Ascending aorta (tissue), 2 donors: Measurements from ENCODE around the gene KCNMB1. TPM values are rescaled to one million over a fixed set of nuclear protein-coding genes. Genes with fewer than 3 reads are reported as not detected.
A peak's percentile ranks its signal among the peaks of the same experiment; 100 is the strongest.

Experiments used
- DNase-seq, 2 donors: peaks; one replicate each; pipeline ENCODE4 v3.0.0-alpha.2; 2019; ENCODE audit warnings: low spot score in 2 of 2
- H3K27ac ChIP-seq, 2 donors: fragments of 200-600 bp; sonication (generic); one replicate each; pipeline ENCODE4 v1.5.1; 2016 to 2017; ENCODE audit warnings: mild to moderate bottlenecking in 1 of 2
- H3K27me3 ChIP-seq: fragments of 200-600 bp; sonication (generic); one replicate; pipeline ENCODE4 v1.5.1; 2017
- H3K36me3 ChIP-seq, 2 donors: fragments of 200-600 bp; sonication (generic); one replicate each; pipeline ENCODE4 v1.5.1; 2016
- H3K4me1 ChIP-seq, 2 donors: fragments of 200-600 bp; sonication (generic); one replicate each; pipeline ENCODE4 v1.5.1; 2016 to 2017; ENCODE audit warnings: mild to moderate bottlenecking in 1 of 2
- H3K4me3 ChIP-seq, 2 donors: fragments of 200-600 bp; sonication (generic); one replicate each; pipeline ENCODE4 v1.5.1; 2016 to 2017; ENCODE audit warnings: mild to moderate bottlenecking in 1 of 2
- H3K9me3 ChIP-seq, 2 donors: fragments of 200-600 bp; sonication (generic); one replicate each; pipeline ENCODE4 v1.5.1; 2016
- intact Hi-C: fragments of 100-400 bp; cut with DNase I; formaldehyde crosslinking; loops from one replicate; pipeline ENCODE4 v1.15.1; 2023
- total RNA-seq: library from RNA; depleted of rRNA; stranded (reverse); fragments of >200 nt; gene quantifications from one replicate; pipeline ENCODE4 v1.1.0, GENCODE V29; 2016
- TF ChIP-seq, protein P1 (sequence below), 3 experiments: fragments of 200-600 bp in 2 of 3; fragments of 450-650 bp in 1 of 3; sonication (generic) in 2 of 3; IDR thresholded peaks; one replicate each; pipeline ENCODE4 v1.5.1; 2016 to 2019; ENCODE audit warnings: antibody characterized with exemption in 3 of 3, mild to moderate bottlenecking in 1 of 3, moderate library complexity in 1 of 3

Gene KCNMB1
- total RNA-seq, 1 donor from 2014 or later: 30.8 TPM

DNA sequence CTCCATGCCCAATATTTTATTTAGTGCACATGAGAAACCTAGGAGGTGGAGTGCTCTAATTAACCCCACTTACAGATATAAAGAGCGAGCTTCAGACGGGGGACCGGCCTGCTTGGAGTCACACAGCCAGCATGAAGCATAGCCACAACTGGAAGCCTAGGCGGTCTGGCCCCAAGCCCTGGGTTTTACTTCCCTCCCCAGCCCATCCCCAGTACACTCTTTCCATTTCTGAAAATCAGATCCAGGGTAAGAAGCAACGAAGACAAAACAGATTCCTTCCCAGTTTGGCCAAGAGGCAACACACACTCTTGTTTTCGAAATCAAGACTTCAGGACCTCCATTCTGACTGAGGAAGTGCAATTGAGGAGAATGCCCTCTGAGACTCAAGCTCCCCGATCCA lies 27.1 kb downstream of the KCNMB1 start:
- H3K4me1 ChIP-seq: no peaks in the 10 kb centered on the region
- no peak for DNase-seq
- peak overlapping the region in 1 of 2 donors; percentile 15 for H3K27ac ChIP-seq

DNA sequence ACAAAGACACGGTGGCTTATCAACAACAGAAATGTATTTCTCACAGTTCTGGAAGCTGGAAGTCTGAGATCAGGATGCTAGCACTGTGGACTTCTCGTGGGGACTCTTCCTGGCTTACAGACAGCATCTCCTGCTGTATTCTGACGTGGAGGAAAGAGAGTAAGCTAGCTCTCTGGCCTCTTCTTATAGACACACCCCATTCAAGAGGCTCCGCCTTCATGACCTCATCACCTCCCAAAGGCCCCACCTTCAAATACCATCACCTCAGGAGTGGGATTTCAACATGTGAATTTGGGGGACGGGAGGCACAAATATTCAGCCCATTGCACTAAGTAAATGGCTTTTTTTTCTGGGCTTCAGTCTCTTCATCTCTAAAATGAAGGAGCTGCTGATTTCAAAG lies 27.6 kb downstream of the KCNMB1 start:
- H3K27me3 ChIP-seq: no peaks in the 10 kb centered on the region
- no peak overlapping the region for H3K4me3 ChIP-seq
- intact Hi-C loops: no loop called here
- no peaks in the 10 kb centered on the region for H3K9me3 ChIP-seq
- H3K4me1 ChIP-seq: no peaks in the 10 kb centered on the region
- H3K36me3 ChIP-seq: no peaks in the 10 kb centered on the region
- H3K27ac ChIP-seq: peak overlapping the region; percentile 15 to 48
- DNase-seq: no peak
- TF ChIP-seq, protein P1, sequence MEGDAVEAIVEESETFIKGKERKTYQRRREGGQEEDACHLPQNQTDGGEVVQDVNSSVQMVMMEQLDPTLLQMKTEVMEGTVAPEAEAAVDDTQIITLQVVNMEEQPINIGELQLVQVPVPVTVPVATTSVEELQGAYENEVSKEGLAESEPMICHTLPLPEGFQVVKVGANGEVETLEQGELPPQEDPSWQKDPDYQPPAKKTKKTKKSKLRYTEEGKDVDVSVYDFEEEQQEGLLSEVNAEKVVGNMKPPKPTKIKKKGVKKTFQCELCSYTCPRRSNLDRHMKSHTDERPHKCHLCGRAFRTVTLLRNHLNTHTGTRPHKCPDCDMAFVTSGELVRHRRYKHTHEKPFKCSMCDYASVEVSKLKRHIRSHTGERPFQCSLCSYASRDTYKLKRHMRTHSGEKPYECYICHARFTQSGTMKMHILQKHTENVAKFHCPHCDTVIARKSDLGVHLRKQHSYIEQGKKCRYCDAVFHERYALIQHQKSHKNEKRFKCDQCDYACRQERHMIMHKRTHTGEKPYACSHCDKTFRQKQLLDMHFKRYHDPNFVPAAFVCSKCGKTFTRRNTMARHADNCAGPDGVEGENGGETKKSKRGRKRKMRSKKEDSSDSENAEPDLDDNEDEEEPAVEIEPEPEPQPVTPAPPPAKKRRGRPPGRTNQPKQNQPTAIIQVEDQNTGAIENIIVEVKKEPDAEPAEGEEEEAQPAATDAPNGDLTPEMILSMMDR (IDR thresholded peaks at IDR 0.05): no peak

More for the DNA sequence above, 27.1 kb downstream of the KCNMB1 start:
- no peak overlapping the region for H3K4me3 ChIP-seq
- H3K27me3 ChIP-seq: no peaks in the 10 kb centered on the region
- no peaks in the 10 kb centered on the region for H3K36me3 ChIP-seq
- H3K9me3 ChIP-seq: no peaks in the 10 kb centered on the region
- intact Hi-C loops: no loop called here
- TF ChIP-seq, protein P1 (IDR thresholded peaks at IDR 0.05): no peak

DNA sequence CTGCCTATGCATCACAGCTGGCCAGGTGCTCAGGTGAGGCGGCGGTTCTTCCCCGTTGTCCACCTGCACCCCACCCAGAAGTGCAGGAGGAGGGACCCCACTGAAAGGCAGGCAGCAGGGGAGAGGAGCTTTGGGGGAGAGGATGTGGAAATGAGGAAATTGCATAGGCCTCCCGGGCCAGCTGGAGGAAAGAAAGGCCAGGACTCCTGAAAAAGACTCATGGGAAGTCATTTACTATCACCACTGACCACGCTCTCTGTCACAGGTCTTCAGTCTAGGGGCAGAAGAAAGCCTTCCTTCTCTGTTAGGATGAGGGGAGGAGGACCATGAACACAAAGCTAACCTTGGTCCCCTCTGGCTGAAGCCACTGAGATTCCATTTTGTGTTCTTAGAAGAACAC lies 28.1 kb downstream of the KCNMB1 start:
- Histone ChIP-seq H3K4me1 (no peaks in the 10 kb centered on the region), H3K9me3 (no peaks in the 10 kb centered on the region), H3K36me3 (no peaks in the 10 kb centered on the region), H3K4me3 (no peak overlapping the region), H3K27ac (peak overlapping the region; percentile 15 to 48), H3K27me3 (no peaks in the 10 kb centered on the region)
- intact Hi-C loops: no loop called here
- TF ChIP-seq, protein P1 (IDR thresholded peaks at IDR 0.05): no peak
- no peak for DNase-seq

DNA sequence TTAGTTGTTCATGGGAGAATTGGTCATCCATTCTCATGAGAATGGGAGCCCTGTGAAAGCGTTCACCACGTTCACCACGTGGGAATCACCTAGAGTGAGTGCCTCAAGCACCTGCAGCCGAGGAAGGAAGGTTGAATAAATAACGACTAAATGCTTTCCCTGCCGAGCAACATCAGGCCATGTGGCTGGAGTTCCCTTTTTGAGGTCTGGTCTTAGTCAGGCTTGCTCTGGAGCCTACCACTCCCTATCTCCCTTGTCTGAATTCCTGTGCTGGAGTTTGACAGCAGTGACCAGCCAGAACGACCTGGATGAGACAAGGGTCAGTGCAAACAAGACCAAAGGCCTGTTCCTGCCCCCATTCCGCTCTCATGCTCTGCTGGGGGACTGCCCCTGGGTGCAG lies 28.5 kb downstream of the KCNMB1 start:
- TF ChIP-seq, protein P1 (IDR thresholded peaks at IDR 0.05): no peak
- Histone ChIP-seq H3K36me3 (no peaks in the 10 kb centered on the region), H3K27me3 (no peaks in the 10 kb centered on the region), H3K4me1 (no peaks in the 10 kb centered on the region), H3K4me3 (no peak overlapping the region), H3K9me3 (no peaks in the 10 kb centered on the region), H3K27ac (peak overlapping the region; percentile 15 to 48)
- no peak for DNase-seq
- intact Hi-C loops: no loop called here

DNA sequence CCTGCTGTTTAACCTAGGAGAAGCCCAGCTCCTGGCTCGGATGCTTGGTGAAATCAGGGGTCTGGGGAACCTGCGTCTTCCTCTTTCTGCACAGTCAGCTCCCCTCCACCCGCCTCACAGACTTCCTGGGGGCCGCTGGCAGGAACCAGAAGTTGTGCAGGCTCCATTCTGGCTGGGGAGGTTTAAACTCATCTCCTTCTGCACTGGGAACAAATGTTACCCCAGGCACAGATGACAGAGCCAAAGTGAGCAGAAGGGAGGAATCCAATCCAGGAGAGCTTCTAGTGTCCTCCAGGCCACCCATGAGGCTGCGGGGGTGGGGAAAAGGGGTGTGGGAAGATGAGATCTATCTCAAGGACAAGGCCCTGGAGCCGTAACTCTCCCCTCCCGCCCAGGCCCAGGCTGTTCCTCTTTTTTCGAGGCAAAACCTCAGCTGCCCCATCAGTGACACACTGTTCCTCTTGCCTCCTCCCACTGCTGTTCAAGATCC lies 31.2 kb downstream of the KCNMB1 start:
- TF ChIP-seq, protein P1 (IDR thresholded peaks at IDR 0.05): no peak
- H3K27ac ChIP-seq: no peak overlapping the region
- H3K36me3 ChIP-seq: no peaks in the 10 kb centered on the region
- no peaks in the 10 kb centered on the region for H3K9me3 ChIP-seq
- H3K27me3 ChIP-seq: no peaks in the 10 kb centered on the region
- H3K4me1 ChIP-seq: no peaks in the 10 kb centered on the region
- peak in 1 of 2 donors; percentile 73 for DNase-seq
- intact Hi-C loops: no loop called here
- H3K4me3 ChIP-seq: no peak overlapping the region

DNA sequence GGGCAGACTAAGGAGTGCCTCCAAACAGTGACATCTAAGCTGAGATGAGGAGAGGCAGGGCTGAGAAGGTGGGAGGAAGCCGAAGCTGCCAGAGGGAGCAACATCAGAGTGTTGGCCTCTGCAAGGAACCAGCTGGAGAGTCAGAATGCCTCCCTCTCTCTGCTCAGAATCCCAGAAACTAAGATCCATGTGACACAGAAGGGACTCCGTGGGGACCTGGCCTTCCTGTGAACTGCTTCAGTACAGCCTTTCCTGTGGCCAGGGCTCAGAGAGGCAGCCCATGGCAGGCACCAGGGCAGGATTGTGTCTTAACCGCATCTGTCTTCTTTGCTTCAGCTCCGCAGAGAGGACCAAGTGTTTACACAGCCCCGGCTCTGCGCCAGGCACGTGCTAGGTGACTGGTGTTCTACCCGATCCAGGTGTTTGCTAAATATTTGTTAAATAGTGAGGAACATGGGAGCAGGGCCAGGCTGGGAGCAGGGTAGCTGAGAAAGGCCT lies 33.5 kb downstream of the KCNMB1 start:
- Histone ChIP-seq H3K4me1 (no peaks in the 10 kb centered on the region), H3K27me3 (no peaks in the 10 kb centered on the region), H3K27ac (no peak overlapping the region), H3K4me3 (no peak overlapping the region), H3K9me3 (no peaks in the 10 kb centered on the region), H3K36me3 (no peaks in the 10 kb centered on the region)
- TF ChIP-seq, protein P1 (IDR thresholded peaks at IDR 0.05): no peak
- intact Hi-C loops: no loop called here
- no peak for DNase-seq
